GM12872 (cell line): ENCODE measurements around the gene FAM107B.

Experiments
- CTCF ChIP-seq: IDR thresholded peaks from 3 replicates; pipeline ENCODE4 v1.5.1; 2011; ENCODE audit warnings: low read depth, mild to moderate bottlenecking, low read length, moderate library complexity; ENCODE audit not compliant: insufficient read depth

The FAM107B gene

GRCh38 chr10:14667280-14667679 lies 107.4 kb downstream of the FAM107B start:
- no peak for TF ChIP-seq CTCF

GRCh38 chr10:14665865-14666857 lies 108.5 kb downstream of the FAM107B start:
- no peak for TF ChIP-seq CTCF

- TF ChIP-seq CTCF: no peak
Measured at GRCh38 chr10:14665304-14665703, 109.4 kb downstream of the FAM107B start.

- TF ChIP-seq CTCF: no peak
Measured at GRCh38 chr10:14664345-14664744, 110.4 kb downstream of the FAM107B start.

GRCh38 chr10:14661818-14662217 lies 112.9 kb downstream of the FAM107B start:
- no peak for TF ChIP-seq CTCF

GRCh38 chr10:14660831-14661230 lies 113.9 kb downstream of the FAM107B start:
- no peak for TF ChIP-seq CTCF

GRCh38 chr10:14659626-14660196 lies 115.0 kb downstream of the FAM107B start:
- TF ChIP-seq CTCF: no peak
